Tibial nerve (tissue), 4 donors: ENCODE data around the gene PRSS22. TPM values are rescaled to one million over a fixed set of nuclear protein-coding genes. Genes with fewer than 3 reads are reported as not detected.

Experiments
- DNase-seq, 2 donors: peaks; one replicate each; pipeline ENCODE4 v3.0.0-alpha.2; 2019; ENCODE audit warnings: low spot score in 2 of 2
- H3K27ac ChIP-seq, 4 donors: fragments of 200-600 bp; sonication (generic) in 3 of 4; one replicate each; pipeline ENCODE4 v1.5.1; 2017 to 2019; ENCODE audit warnings: mild to moderate bottlenecking in 1 of 4
- H3K27me3 ChIP-seq, 2 donors: fragments of 200-600 bp; sonication (generic) in 1 of 2; one replicate each; pipeline versions ENCODE4 v1.5.1 to v1.6.0; 2017 to 2019
- H3K36me3 ChIP-seq, 3 donors: fragments of 200-600 bp; sonication (generic); one replicate each; pipeline ENCODE4 v1.5.1; 2018 to 2019
- H3K4me1 ChIP-seq, 4 donors: fragments of 200-600 bp; sonication (generic) in 3 of 4; one replicate each; pipeline ENCODE4 v1.5.1; 2017 to 2019
- H3K4me3 ChIP-seq, 4 donors: fragments of 200-600 bp; sonication (generic) in 3 of 4; one replicate each; pipeline ENCODE4 v1.5.1; 2017 to 2019; ENCODE audit warnings: mild to moderate bottlenecking in 1 of 4, moderate library complexity in 1 of 4
- H3K9me3 ChIP-seq, 4 donors: fragments of 200-600 bp; sonication (generic) in 3 of 4; one replicate each; pipeline ENCODE4 v1.5.1; 2017 to 2019
- CTCF ChIP-seq, 5 experiments: fragments of 200-600 bp in 3 of 5; fragments of 450-650 bp in 2 of 5; sonication (generic) in 3 of 5; IDR thresholded peaks; one replicate each; pipeline ENCODE4 v1.5.1; 2016 to 2019; ENCODE audit warnings: antibody characterized with exemption in 5 of 5, mild to moderate bottlenecking in 3 of 5, moderate library complexity in 2 of 5
- EP300 ChIP-seq, 2 donors: sonication (generic); formaldehyde crosslinking; IDR thresholded peaks; one replicate each; pipeline ENCODE4 v1.6.1; 2017; ENCODE audit warnings: antibody characterized with exemption in 2 of 2, mild to moderate bottlenecking in 1 of 2
- POLR2A ChIP-seq, 2 donors: fragments of 450-650 bp; IDR thresholded peaks; one replicate each; pipeline ENCODE4 v1.6.1; 2017; ENCODE audit warnings: antibody characterized with exemption in 2 of 2, mild to moderate bottlenecking in 2 of 2, moderate library complexity in 2 of 2
- WGBS, 2 donors: methylation state at CpG; one replicate each; pipeline ENCODE4 v1.1.5; 2018; 5-methylcytosine and 5-hydroxymethylcytosine counted together
- total RNA-seq, 4 donors: library from RNA; depleted of rRNA; stranded (reverse); fragments of >200 nt; gene quantifications; one replicate each; pipeline ENCODE4 v1.1.0, GENCODE V29; 2016

The PRSS22 gene
- total RNA-seq, 4 donors from 2014 or later, result not detected

DNA sequence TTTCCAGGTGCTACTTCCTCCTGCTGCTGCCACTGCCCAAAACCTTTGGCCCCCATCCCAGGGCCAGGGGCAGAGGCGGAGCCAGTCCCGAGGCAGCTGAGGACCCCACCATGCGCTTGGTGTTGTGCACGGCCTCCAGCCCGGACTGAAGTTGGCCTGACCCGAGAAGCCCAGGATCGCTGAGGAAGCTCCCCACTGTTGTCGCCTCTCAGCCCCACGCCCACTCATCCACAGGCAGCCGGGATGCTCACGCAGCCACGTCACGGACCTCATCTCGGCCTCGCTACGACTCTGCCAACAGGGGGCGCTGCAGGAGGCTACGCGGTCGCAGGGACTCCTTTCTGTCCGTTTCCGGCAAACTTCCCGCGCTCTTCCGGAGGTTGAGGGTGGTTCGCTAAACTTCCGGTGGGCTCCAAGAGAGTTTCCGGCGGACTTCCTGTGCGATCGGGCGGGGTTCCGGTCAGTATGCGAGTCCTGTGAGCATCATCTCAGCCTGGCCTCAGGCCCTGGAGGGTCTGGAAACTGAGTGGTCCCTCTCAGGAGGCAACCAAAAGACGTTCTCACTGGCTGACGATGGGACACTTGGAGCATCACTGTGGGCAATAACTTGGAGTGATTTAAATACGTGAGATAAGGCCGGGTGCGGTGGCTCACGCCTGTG, 15.5 kb downstream of the PRSS22 start:
- TF ChIP-seq POLR2A (IDR thresholded peaks at IDR 0.05), result no peak
- no peak for TF ChIP-seq EP300 (IDR thresholded peaks at IDR 0.05)
- peak in 4 of 5 experiments; percentile 17 to 54 (median 21) for TF ChIP-seq CTCF (IDR thresholded peaks at IDR 0.05)
- H3K4me3 ChIP-seq, result peak overlapping the region in 2 of 4 donors; percentile 4 to 41
- WGBS, 2 donors, result 32 to 51% methylated on average over 37 to 40 of the region's 40 CpGs
- no peaks in the 10 kb centered on the region for H3K36me3 ChIP-seq
- H3K9me3 ChIP-seq, result no peaks in the 10 kb centered on the region
- H3K27me3 ChIP-seq, result peaks cover 0 to 33% of the 10 kb centered on the region in 2 donors
- H3K27ac ChIP-seq, result no peak overlapping the region
- H3K4me1 ChIP-seq, result peaks cover 0 to 15% (median 5%) of the 10 kb centered on the region in 4 donors
- DNase-seq, result no peak

DNA sequence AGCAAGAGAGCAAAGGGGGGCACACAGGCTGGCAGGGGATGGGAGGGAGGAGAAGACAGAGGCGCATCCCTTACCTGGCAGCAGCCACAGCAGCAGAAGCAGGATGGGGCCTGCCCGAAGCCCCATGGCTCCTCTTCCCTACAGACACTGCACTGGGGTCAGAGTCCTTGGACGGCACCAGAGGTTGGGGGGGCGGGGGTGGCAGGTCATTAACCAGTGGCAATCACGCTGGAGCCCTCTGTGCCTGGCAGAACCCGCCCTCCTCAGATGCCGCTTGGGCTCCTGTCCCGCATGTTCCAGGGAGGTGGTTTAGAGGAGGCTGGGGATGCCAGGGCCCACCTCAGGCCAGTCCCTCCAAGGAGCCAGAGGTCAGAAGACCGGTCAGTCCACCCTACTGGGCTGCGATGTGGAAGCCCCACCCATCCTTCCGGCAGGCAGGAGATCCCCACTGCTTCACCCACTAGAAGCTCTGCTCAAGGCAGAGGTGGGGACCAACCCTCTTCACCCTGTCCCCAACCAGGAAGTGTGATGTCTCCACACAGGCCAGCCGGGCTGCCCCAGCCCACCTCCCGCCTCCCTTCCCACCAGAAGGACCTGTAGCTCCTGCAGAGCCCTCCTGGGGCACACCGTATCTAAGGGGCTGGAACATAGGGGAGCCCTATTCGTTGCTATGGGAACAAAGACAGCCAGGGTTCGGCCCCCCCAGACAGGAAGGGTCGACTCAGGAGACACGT, 16.2 kb downstream of the PRSS22 start:
- 73 to 83% methylated on average over 9 to 15 of the region's 18 CpGs for WGBS, 2 donors

GRCh38 chr16:2840914-2841313, 17.1 kb downstream of the PRSS22 start:
- H3K36me3 ChIP-seq, result no peaks in the 10 kb centered on the region
- H3K9me3 ChIP-seq, result no peaks in the 10 kb centered on the region
- H3K27me3 ChIP-seq, result peaks cover 0 to 48% of the 10 kb centered on the region in 2 donors
- no peak for DNase-seq
- WGBS, 2 donors, result 80 to 89% methylated on average over 6 to 11 of the region's 12 CpGs
- no peak overlapping the region for H3K27ac ChIP-seq
- TF ChIP-seq CTCF (IDR thresholded peaks at IDR 0.05), result no peak
- TF ChIP-seq EP300 (IDR thresholded peaks at IDR 0.05), result no peak
- no peak for TF ChIP-seq POLR2A (IDR thresholded peaks at IDR 0.05)
- peaks cover 0 to 15% (median 5%) of the 10 kb centered on the region in 4 donors for H3K4me1 ChIP-seq
- H3K4me3 ChIP-seq, result no peak overlapping the region

More for the DNA sequence above, 16.2 kb downstream of the PRSS22 start:
- Histone ChIP-seq H3K4me3 (peak overlapping the region in 1 of 4 donors; percentile 41), H3K4me1 (peaks cover 0 to 15% (median 5%) of the 10 kb centered on the region in 4 donors), H3K27ac (no peak overlapping the region), H3K36me3 (no peaks in the 10 kb centered on the region), H3K9me3 (no peaks in the 10 kb centered on the region), H3K27me3 (peaks cover 0 to 40% of the 10 kb centered on the region in 2 donors)
- no peak for DNase-seq
- no peak for TF ChIP-seq CTCF (IDR thresholded peaks at IDR 0.05)
- TF ChIP-seq EP300 (IDR thresholded peaks at IDR 0.05), result no peak
- no peak for TF ChIP-seq POLR2A (IDR thresholded peaks at IDR 0.05)

DNA sequence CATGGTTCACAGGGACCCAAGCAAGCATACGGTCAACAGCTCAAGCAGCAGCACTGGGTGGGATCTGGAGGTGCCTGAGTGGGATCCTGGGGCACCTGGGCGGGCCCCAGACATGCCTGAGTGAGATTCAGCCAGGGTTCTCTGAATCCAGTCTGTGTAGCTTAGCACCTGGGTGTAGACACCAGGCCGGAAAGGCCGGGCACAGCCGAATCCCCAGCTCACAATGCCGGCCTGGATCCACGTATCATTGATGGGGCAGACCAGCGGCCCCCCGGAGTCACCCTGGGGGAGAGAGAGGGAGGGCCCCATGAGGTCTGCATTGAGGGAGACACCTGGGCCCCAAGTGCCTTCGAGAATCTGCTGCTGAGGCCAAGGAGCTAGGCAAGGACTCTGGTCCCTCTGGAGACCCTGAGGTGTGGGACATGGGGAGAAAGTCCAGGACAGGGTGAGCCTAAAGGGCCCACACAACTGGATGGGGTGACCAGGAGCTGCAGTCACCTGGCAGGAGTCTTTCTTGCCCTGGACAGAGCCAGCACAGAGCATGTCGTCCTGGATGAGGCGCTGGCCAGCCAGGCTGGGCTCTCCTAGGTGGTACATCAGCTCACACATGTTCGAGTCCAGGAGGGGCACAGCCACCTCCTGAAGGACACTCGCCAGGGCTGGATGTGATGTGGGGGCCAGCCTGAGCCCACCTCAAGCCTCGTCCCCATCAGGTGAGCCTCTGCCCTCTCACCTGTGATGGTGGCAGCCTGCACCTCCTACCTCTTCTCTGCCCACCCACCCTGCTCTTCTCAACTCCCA, 18.1 kb downstream of the PRSS22 start:
- TF ChIP-seq CTCF (IDR thresholded peaks at IDR 0.05) (no peak), EP300 (IDR thresholded peaks at IDR 0.05) (no peak), POLR2A (IDR thresholded peaks at IDR 0.05) (no peak)
- Histone ChIP-seq H3K27me3 (peaks cover 0 to 52% of the 10 kb centered on the region in 2 donors), H3K36me3 (no peaks in the 10 kb centered on the region), H3K9me3 (no peaks in the 10 kb centered on the region), H3K4me3 (no peak overlapping the region), H3K27ac (no peak overlapping the region), H3K4me1 (peaks cover 0 to 15% (median 5%) of the 10 kb centered on the region in 4 donors)
- WGBS, 2 donors, result 80 to 82% methylated on average over 8 to 15 of the region's 15 CpGs
- DNase-seq, result no peak
